Fibroblast of mammary gland (primary cell): Measurements from ENCODE around the gene CHAD.

Source experiments
- DNase-seq: peaks from one replicate; pipeline ENCODE4 v3.0.0-alpha.2; 2010; ENCODE audit warnings: low read depth
- H3K4me3 ChIP-seq: 2 replicates; pipeline ENCODE4 v1.5.1; 2011; ENCODE audit warnings: low read depth, mild to moderate bottlenecking, low read length, moderate library complexity; ENCODE audit not compliant: control insufficient read depth
- CTCF ChIP-seq: conservative IDR thresholded peaks from 2 replicates; pipeline ENCODE4 v1.5.1; 2011; ENCODE audit warnings: low read depth, low read length, inconsistent platforms; ENCODE audit not compliant: control insufficient read depth, insufficient read depth

Gene CHAD

DNA sequence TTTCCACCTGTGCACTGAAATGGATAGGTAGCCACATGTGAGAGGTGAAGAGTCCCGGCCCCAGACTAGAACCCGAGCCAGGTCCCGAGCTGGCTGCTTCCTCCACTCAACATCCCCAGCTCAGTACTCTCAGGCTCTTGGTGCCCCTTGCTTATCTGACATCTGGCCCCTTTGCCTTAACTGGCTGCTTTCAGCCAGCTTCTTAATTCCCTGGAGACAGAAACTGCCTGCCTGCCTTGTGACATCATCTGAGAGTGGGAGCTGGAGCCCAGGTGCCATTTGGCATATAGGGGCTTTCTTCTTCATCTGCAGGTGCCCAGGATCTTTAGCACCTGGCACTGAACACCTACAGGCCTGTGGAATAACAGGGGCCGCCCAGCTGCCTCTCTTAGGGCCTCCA, 8.9 kb downstream of the CHAD start:
- H3K4me3 ChIP-seq, result no peak overlapping the region
- DNase-seq, result no peak
- TF ChIP-seq CTCF, result no peak

- no peak for TF ChIP-seq CTCF
- peak; percentile 43 for DNase-seq
- H3K4me3 ChIP-seq, result no peak overlapping the region
These were observed 9.7 kb downstream of the CHAD start for GRCh38 chr17:50458701-50459676.

- H3K4me3 ChIP-seq, result no peak overlapping the region
- TF ChIP-seq CTCF, result no peak
These were observed 10.4 kb downstream of the CHAD start for GRCh38 chr17:50458270-50458669.

DNA sequence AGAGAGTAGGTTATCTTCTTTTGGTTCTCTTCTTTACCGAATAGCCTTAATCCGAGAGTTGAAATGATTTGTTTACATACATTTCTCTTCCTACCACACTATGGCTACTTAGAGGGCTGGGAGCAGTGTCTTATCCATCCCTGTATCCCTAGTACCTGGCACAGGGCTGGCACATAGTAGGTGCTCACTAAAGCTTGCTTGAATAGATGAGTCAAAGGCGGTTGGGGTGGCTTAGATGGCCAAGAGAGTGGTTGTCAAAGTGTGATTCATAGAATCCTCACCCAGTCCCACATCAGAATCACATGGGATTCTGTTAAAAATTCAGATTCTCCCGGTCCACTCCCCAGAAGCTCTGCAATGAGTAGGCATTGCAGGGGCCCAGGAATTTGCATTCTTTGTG, 11.1 kb downstream of the CHAD start:
- no peak overlapping the region for H3K4me3 ChIP-seq
- no peak for TF ChIP-seq CTCF
- no peak for DNase-seq

More at GRCh38 chr17:50458270-50458669, 10.4 kb downstream of the CHAD start:
- no peak for DNase-seq

DNA sequence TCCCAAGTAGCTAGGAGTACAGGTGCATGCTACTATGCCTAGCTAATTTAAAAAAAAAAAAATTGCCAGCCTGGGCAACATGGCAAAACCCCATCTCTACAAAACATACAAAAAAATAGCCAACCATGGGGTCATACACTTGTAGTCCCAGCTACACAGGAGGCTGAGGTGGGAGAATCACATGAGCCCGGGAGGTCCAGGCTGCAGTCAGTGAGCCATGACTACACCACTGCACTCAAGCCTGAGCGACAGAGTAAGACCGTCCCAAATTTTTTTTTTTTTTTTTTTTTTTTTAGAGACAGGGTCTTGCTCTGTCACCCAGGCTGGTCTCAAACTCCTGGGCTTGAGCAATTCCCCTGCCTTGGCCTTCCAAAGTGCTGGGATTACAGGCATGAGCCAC, 14.8 kb downstream of the CHAD start:
- no peak for DNase-seq
- no peak for TF ChIP-seq CTCF
- no peak overlapping the region for H3K4me3 ChIP-seq

DNA sequence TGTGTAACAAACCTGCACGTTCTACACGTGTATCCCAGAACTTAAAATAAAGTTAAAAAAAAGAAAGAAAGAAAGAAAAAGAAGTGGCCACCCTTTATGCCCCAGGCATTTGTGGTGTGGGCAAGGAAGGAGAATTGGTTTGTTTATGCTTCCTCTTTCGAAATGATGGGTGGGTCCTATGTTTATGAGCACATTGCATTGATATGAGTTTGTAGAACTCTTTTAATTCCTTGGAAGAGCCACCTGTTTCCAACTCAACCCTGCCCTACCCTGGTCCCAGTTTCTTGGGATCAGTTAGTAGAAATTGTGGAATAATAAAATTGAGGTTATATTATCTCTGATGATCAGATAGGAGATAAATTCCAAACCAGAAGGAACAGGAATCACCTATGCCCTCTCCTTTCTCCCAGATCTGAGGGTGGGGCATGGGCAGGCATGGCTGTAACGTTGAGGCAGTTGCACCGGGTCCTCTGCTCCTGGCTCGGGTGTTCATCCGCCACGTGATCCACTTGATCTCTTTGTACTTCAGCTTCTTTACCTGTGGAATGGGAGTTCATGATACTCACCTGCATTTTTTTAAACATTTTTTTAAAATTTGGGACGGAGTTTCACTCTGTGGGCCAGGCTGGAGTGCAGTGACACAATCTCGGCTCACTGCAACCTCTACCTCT, 15.9 kb downstream of the CHAD start:
- H3K4me3 ChIP-seq, result no peak overlapping the region
- TF ChIP-seq CTCF, result no peak
- DNase-seq, result no peak
